ENCODE data around the gene MFSD2A.
A peak's percentile ranks its signal among the peaks of the same experiment; 100 is the strongest.
"Not testable (repeated sequence)": the region's sequence is repeated elsewhere in the genome, so short reads cannot be mapped to it uniquely, and the experiment has no call there.

MFSD2A gene

GRCh38 chr1:39969531-39970270, 14.8 kb downstream of the MFSD2A start:
- DNase-seq, result no peak

GRCh38 chr1:39970274-39970673, 15.3 kb downstream of the MFSD2A start:
- DNase-seq, result no peak

- no peak for DNase-seq
Measured at GRCh38 chr1:39971138-39971537, 16.2 kb downstream of the MFSD2A start.

- DNase-seq, result peak; percentile 92
Measured at GRCh38 chr1:39973503-39974135, 18.7 kb downstream of the MFSD2A start.

GRCh38 chr1:39976732-39977131, 21.8 kb downstream of the MFSD2A start:
- no peak for DNase-seq

- no peak for DNase-seq
Measured at GRCh38 chr1:39977202-39977601, 22.3 kb downstream of the MFSD2A start.

- no peak for DNase-seq
Measured at GRCh38 chr1:39979654-39980053, 24.7 kb downstream of the MFSD2A start.

GRCh38 chr1:39980555-39981313, 25.8 kb downstream of the MFSD2A start:
- DNase-seq, result no peak

- DNase-seq, result no peak
Measured at GRCh38 chr1:39981385-39981784, 26.4 kb downstream of the MFSD2A start.

- no peak for DNase-seq
Measured at GRCh38 chr1:39981945-39982344, 27.0 kb downstream of the MFSD2A start.

GRCh38 chr1:39984480-39984879, 29.5 kb downstream of the MFSD2A start:
- DNase-seq, result not testable (repeated sequence)

- DNase-seq, result no peak
Measured at GRCh38 chr1:39984951-39985350, 30.0 kb downstream of the MFSD2A start.

GRCh38 chr1:39987869-39988268, 32.9 kb downstream of the MFSD2A start:
- no peak for DNase-seq

- no peak for DNase-seq
Measured at GRCh38 chr1:39988618-39989343, 33.8 kb downstream of the MFSD2A start.

- DNase-seq, result no peak
Measured at GRCh38 chr1:39990428-39990827, 35.5 kb downstream of the MFSD2A start.

- no peak for DNase-seq
Measured at GRCh38 chr1:39992234-39992633, 37.3 kb downstream of the MFSD2A start.

- no peak for DNase-seq
Measured at GRCh38 chr1:39992888-39993287, 37.9 kb downstream of the MFSD2A start.

- no peak for DNase-seq
Measured at GRCh38 chr1:39995973-39996393, 41.0 kb downstream of the MFSD2A start.

GRCh38 chr1:39996396-39997004, 41.6 kb downstream of the MFSD2A start:
- DNase-seq, result no peak

- DNase-seq, result no peak
Measured at GRCh38 chr1:40001456-40001855, 46.5 kb downstream of the MFSD2A start.

- DNase-seq, result no peak
Measured at GRCh38 chr1:40003156-40004093, 48.5 kb downstream of the MFSD2A start.

GRCh38 chr1:40004857-40005256, 49.9 kb downstream of the MFSD2A start:
- DNase-seq, result no peak

Data from NCI-H1092 treated with DMSO at 0.1 percent for 48 hours (cell line).